CD4-positive, alpha-beta T cell treated with Interleukin-1 beta for 1 hour (primary cell): ENCODE results near the gene MAVS.

Source experiments
- DNase-seq, 2 donors: peaks; one replicate each; pipeline ENCODE4 v3.0.0-alpha.2; 2020 to 2022

Gene MAVS

DNA sequence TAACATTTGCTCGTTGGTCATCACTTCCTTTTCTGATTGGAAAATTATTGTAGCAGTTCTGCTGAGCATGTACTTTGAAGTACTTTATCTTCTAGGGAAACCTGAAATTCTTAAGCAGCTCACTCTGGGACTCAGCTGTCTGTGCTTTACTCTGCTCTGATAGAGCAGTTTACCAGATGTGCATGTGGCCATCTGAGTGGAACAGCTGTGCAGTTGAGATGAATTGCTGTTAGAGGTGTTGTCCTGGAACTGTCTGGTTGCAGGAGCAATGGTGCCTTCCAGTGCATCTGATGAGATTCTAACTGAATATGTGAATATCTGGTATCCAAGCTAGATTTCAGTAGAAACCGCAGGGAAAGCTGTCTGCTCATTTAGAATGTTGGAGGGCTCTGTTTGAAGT is 69.7 kb downstream of the MAVS start:
- DNase-seq = no peak

GRCh38 chr20:3919352-3919751 is 72.7 kb downstream of the MAVS start:
- no peak for DNase-seq

- no peak for DNase-seq
These were observed 75.8 kb downstream of the MAVS start for GRCh38 chr20:3922223-3922982.

DNA sequence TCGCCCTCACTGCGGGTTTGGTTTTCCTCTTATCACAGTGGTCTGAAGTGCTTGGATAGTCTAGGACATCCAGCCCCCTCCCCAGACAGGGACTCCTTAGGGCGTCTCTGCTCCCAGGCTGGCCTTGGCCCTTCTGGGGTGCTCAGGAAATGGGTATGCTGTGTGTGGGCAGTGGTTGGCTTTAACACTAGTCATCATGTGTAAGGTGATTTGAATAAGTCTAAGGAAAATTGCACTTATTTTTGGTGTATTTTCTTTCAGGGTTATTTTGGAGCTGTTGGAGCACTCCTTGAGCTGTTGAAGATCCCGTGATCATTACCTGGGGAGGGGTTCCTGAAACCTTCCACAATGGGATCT is 76.3 kb downstream of the MAVS start:
- DNase-seq = no peak

- no peak for DNase-seq
These were observed 77.2 kb downstream of the MAVS start for GRCh38 chr20:3923818-3924217.

DNA sequence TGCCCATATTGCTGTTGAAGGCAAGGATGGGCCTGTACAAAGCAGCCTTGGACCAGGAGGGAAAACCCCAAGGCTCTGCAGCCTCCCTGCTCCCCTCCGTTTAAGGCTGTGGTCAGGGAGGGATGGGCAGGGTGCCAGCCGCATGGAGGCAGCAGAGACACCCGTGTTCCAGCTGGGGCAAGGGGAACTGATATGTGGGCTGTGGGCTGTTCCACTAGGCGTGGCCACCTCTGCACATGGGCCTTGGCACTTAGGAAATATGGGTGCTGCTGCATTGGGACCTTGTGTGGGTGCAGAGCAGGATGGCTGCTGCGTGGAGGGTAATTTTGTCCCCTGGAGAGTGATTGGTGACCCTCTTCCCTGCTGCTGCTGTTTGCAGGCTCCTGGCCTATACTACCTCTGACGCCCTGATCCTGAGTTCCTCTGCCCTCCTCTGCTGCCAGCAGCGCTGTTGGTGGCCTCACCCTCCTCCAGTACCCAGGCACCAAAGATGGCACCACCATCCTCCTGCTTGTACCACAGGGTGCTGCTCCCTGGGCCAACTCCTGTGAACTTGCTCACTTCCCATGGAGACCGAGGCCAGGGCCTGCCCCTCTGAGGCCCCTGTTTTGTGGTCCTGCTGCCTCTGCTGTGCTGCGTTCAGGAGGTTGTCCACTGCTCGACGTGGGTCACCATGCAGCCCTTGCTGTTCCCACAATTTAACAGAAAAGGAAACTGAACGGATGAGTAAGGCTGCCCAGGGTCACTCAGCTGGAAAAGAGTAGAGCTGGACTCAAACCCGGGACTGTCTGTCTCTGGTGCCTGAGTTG is 77.9 kb downstream of the MAVS start:
- peak; percentile 18 to 29 for DNase-seq

GRCh38 chr20:3925113-3925695 is 78.6 kb downstream of the MAVS start:
- DNase-seq = no peak
